HG02840 (cell line): ENCODE results near the gene DENND10.

Experiments
- ATAC-seq: cut with Tn5 transposase; IDR thresholded peaks from one replicate; pipeline ENCODE4 v1.9.1; 2021; ENCODE audit warnings: mild to moderate bottlenecking, moderate library complexity, moderate number of reproducible peaks; ENCODE audit not compliant: unreplicated experiment, low FRiP score

Gene DENND10

DNA sequence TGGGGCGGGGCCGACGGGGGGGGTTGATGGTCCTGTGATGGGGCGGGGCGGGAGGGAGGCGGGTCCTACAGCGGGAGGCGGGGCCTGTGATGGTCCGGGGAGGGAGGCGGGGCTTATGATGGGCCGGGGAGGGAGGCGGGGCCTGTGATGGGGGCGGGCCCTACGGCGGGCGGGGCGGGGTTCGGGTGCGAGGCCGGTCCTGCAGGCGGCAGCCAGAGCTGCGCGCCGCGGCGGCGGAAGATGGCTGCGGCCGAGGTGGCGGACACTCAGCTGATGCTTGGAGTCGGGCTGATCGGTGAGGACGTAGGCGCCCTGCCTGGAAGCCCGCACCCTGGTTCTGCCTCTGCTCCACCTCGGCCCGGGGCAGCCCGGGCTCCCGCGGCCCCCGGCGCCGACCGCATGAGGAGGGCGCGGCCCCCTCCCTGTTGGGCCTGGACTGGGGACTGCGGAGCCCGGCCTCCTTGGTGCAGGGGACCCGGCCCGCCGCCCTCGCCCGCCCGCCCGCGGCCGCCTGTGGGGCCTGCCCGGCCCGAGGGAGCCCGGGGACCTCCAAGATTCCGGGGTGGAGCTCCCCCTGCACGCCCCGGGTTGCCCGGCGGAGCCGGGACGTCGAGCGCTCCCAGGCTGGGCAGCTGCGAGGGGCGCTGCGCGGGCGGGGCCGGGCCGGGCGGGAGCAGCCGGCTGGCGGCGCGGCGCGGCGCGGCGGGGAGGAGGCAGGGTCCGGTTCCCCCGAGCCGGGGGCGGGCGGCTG is at the start of gene DENND10:
Gene DENND10 (plus strand): TSS at position 211 of the 751 bp plus-strand sequence. CDS start 30 bp downstream, at position 241.
- peak; percentile 80 for ATAC-seq

DNA sequence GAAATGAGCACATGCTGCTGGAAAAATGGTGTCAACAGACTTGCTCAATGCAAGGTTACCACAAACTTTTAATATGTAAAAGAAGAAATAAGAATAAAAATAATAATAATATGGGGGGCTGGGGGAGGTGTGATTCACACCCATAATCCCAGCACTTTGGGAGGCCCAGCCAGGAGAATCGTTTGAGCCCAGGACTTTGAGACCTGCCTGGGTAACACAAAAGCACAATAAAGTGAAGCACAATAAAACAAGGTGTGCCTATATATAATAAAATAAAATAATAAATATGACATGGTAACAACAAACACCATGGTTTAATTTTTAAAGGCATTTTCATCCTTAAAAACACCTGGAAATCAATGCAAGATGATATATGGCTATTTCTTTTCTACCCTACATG is 48.4 kb upstream of the DENND10 start:
- no peak for ATAC-seq

DNA sequence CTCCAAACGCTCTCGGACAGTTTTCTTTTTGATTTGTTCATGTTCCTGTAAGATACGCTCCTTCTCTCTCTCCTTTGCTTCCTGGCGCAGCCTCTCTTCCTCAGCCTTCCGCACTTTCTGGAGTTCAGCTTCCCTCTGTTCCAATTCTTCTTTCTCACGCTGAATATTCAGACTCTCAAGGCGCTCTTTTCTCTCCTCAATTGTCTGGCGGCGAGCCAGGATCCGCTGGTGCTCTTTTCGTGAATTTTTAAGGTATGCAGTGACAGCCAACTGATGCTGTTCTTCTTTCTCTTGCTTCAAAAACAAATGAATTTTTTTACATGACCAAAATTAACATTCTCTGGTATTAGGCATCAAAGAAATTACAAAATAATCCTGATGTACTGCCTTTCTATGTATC is 45.9 kb upstream of the DENND10 start:
- no peak for ATAC-seq

DNA sequence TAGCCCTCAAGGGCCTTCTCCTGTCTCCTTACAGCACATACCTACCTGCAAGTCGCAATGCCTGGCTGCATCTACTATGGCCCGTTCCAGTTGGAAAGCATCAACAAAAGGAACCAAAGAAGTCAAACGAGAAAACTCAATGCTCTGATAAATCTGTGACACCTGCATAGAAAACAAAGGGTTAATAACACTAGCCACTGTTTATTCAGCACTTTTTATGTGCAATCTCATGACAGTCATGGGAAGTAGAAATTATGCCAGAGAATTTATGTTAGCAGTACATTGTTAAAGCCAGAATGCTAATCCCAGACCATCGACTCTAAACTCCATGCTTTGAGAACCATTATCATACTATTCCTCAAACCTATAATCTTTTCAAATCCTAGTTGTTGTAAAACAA is 44.4 kb upstream of the DENND10 start:
- ATAC-seq: no peak

- ATAC-seq: no peak
Measured at GRCh38 chr10:119060107-119060506, 43.8 kb upstream of the DENND10 start.

DNA sequence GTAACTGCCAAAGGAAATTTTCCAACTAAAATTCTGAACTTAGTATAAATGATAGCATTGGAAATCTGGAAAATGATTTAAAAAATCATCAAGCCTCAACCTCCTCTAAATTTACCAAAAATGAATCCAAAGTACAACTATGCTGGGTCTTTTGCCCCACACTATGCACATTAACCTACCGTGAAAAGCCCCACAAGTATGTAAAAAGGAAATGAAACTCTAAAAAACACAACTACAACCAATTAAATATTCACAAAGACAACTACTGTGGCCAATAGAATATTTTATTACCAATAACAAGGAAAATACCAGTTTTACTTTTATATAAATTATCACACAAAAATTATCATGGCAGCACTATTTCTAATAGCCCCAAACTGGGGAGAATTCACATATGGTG is 42.6 kb upstream of the DENND10 start:
- ATAC-seq: no peak

DNA sequence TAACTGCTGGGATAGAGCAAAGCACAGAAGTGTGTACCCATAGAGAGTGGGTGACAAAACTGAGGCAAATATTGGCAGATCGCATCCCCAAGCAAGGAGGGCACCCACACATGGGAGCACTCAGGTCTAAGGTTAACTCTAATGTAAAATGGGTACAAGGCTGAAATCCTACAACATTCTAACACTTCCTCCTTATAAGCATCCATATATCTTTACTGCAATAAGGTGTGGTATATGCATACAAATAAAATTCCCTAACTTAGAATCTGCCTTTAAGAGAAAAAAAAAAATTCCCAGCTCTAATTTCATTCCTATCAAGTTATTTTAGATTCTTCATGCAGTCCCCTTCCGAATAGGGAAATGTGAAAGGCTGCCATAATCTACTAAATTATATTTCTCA is 42.0 kb upstream of the DENND10 start:
- ATAC-seq: no peak

GRCh38 chr10:119070395-119071165 is 33.3 kb upstream of the DENND10 start:
- ATAC-seq: no peak

DNA sequence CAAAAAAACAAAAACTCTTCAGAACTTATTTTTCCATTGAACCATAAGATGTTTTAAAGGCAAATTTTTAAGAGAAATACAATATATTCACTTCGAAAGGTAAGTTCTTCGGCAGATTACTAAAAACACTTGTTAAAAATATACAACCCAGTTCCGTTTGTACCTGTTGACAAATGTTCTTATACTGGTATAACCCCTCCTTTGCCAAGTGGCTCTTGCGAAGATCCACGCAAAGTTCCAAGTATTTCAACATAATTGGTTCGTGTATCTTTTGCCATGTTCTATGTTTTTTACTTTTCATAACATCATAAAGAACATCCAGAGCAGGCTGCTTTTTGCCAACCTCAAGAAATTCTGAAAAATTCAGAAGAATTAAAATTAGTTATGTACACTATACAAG is 30.3 kb upstream of the DENND10 start:
- ATAC-seq: no peak

DNA sequence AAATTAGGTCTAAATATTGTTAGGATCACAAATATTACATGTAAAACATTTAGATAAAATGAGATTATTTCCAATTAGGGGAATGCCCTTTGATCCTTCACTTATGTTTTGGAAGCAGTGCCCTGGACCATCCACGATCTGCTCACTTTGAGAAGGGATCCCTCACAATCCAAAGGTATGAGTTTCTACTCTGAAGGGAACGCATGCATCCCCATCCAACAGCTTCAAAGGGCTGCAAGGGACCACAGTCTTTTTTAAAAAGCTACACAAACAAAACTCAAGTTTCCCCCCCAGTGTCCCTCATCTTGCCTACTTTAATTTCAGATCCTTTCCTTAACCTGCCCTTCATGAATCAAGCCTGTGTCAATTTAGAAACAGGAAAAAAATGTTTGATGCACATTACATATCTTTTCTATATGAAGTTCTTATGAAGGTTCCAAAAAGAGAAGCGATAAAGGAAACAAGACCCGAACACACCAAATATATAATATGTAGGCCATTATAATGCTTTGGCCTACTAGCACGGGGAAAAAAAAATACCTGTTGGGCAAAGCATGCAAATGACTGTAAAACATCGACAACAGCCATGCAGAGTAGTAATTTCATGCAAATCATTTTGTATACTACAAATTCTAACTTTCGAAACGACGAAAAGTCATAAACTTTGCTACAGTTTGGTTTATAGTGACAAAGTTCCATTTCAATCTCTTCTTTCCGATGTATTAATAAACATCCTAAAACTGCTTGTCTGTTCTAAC is 25.3 kb upstream of the DENND10 start:
- ATAC-seq: no peak

DNA sequence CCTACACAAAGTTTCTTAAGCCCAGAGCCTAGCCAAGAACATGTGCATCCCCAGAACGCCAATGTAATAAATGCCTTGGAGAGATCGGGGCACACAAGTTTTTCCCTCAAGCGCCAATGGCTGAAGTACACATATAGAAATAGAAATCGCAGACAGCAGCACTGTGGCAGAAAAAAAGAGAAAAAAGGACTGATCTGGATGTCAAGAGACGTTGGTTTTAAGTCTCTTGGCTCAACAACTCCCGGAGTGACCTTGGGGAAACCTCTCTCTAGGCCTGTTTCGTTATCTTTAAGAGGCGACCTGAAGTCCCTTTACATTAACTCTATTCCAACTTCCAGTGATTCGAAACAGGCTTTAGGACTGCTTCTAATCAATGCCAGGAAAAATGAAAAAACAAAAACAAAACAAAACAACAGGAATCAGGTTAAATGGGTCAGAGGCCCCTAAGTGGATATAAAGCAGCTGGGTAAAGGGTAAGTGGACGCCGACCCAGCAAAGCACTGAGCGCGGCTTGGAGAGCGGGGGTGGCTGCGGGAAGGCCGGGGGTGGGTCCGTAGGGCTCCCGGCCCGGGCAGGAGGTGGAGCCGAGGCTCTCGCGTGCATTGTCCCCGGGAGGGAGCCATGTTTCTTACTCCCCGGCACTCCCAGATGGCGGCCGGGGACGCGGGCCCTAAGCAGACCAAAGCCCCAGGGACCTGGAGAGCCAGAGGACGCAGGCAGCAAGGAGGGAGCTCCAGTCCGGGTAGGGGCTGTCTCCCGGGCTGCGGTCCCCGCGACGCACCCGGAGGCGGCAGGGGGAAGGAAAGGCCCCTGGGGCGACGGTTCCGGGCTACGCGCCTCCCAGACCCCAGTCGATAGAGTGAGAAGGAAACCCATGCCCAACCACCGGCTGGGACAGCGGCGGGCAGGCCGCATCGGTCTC is 24.1 kb upstream of the DENND10 start:
- peak; percentile 43 for ATAC-seq

- ATAC-seq: peak; percentile 78
Measured at GRCh38 chr10:119080521-119081259, 23.2 kb upstream of the DENND10 start, which contains the start of gene EIF3A. Gene EIF3A (minus strand): TSS chr10:119080817. CDS start chr10:119080676, 141 bp downstream.

DNA sequence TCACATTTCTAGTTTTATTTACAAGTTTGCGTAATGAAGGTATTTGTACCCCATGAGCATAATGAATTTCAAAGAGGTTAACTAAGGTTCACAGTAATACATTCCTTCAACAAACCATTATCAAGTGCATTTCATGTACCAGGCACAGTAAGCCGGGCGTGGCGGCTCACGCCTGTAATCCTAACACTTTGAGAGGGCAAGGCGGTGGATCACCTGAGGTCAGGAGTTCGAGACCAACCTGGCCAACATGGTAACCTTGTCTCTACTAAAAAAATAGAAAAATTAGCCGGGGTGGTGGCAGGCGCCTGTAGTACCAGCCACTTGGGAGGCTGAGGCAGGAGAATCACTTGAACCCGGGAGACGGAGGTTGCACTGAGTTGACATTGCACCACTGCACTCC is 19.0 kb upstream of the DENND10 start:
- ATAC-seq: no peak

GRCh38 chr10:119087271-119087882 is 16.5 kb upstream of the DENND10 start:
- ATAC-seq: no peak

GRCh38 chr10:119090026-119090795 is 13.7 kb upstream of the DENND10 start:
- no peak for ATAC-seq

DNA sequence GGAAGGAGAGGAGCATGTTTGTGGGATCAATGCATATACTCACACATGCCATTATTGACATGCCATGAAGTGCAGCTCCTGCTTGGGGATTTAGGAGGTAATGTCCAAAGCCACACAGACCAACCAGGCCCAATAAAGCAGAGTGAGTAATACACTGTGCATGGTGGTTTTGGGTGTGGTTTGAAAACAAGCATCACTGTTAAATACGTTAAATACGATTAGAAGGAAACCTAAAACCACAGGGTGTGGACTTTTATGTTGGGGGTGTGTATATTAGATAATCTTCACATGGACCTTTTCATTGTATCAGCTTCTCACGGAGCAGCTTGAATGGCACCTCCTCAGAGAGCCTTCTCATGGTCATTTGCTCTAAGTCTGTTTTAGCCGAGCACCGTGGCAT is 12.9 kb upstream of the DENND10 start:
- no peak for ATAC-seq

- ATAC-seq: no peak
Measured at GRCh38 chr10:119095640-119096039, 8.3 kb upstream of the DENND10 start.
